Activated CD8-positive, alpha-beta memory T cell treated with anti-CD3 and anti-CD28 coated beads, Interleukin-2, amount 50 U/mL, for 4 hours (primary cell): ENCODE results near the gene VPS4B.

ENCODE experiments used
- DNase-seq: peaks from one replicate; pipeline ENCODE4 v3.0.0-alpha.2; 2020

Gene VPS4B

DNA sequence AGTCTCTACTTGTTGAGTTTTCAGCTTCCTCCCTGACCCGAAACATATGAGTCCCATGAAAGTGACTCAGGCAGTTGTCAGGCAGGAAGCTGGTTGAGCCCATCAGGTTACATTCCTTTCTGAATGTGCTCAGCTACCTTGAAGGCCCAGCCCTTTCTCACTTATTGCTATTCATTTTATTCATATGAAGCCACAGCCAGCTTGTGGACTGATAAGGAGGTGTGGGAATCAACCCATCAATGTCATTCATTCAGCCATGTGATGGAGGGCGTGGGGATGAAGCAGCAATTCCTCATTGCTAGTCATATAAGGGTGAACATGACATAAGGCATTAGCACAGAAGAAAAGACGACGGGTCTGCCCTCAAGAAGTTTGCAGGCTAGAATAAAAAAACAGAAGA lies 5.3 kb upstream of the VPS4B start:
- DNase-seq: no peak

GRCh38 chr18:63422864-63423304 lies 608 bp upstream of the VPS4B start:
- no peak for DNase-seq

DNA sequence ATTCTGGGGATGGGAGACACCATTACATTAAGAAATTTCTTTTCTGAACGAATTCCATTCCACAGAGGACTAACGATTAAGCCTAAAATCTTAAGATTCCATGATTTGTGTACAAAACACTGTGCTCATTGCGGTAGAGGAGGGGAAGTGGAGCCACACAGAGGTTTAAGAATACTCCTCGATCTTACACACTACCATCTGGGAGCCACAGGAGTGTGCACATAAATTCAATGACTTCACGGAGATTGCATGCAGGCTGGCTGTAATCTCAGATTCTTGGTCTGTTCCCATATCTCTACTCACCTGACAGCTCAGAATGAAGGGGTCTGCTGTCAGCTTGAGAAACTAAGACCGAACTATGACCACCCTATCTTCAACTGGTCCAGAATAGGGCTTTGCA lies 762 bp downstream of the VPS4B start:
- DNase-seq: no peak

DNA sequence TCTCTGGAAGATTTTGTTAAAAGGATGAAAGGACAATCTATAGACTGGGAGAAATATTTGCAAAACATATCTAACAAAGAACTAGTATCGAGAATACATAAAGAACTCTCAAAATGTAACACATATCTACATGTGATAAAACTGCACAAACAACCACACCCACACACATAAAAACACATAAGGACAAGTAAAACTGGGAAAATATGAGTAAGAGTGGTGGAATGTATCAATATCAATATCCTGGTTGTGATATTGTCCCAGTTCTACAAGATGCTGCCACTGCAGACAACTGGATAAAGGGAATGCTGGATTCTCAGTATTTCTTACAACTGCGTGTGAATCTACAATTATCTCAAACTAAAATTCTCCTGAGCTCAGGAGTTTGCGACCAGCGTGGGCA lies 9.3 kb downstream of the VPS4B start:
- DNase-seq: no peak

GRCh38 chr18:63410792-63411191 lies 11.5 kb downstream of the VPS4B start:
- no peak for DNase-seq

DNA sequence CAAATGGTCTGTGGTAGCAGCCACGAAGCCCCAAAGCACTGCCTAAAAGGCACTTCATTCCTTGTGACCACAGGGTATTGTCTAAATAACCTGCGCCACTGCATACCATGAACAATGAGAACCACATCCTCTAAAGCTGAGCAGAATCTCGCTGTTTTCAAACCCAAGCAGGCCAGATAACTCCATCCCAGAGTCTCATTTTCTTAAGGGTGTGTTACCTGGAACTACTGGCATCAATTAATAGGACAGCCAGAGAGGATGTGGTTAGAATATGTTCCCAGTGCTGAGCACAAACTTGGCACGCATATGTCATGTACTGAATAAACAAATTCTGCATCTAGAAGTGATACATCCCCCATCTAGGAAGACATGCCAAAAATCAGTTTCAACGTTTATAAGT lies 13.0 kb downstream of the VPS4B start:
- DNase-seq: no peak

GRCh38 chr18:63407734-63408133 lies 14.5 kb downstream of the VPS4B start:
- DNase-seq: no peak

GRCh38 chr18:63405986-63406385 lies 16.3 kb downstream of the VPS4B start:
- DNase-seq: no peak

DNA sequence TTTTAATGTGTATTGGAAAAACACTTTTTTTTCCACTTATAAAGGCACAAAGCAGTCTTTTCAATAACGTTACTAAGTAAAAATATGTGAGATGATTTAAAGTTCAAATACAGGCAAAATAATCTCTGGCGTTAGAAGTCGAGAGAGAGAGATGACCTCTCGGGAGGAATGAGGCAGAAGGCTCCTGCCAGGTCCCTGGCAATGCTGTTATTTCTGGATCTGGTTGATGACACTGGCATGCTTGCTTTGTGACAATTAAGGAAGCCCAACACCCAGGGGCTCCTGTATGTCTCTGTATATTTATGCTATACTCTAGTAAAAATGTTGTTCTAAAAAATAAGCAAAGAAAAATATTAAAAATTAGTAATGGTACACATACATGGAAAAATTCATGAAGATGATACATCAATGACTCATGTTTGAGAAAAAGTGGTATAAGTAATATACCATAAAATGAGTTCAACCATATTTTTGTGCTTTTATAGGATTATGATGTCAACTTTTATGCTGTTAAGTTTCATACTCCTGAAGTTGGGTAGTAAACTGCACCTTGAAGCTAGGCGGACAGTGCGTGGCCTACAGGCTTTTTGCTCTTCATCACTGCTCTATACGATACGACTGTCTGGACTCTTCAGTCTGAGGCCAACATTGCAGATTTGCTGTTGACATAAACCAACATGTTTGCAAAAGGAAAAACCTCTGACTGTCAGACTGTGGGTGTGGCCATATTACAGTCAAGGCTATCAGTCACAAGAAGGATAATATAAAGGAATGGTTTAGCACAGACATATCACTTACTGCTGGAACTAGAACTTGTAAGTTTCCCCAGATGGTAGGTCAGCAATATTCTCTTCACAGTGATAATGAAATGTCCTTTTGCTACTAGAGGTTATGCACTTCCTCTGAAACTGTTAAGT lies 19.8 kb downstream of the VPS4B start:
- no peak for DNase-seq

- no peak for DNase-seq
These were observed 23.0 kb downstream of the VPS4B start for GRCh38 chr18:63399300-63399699.

DNA sequence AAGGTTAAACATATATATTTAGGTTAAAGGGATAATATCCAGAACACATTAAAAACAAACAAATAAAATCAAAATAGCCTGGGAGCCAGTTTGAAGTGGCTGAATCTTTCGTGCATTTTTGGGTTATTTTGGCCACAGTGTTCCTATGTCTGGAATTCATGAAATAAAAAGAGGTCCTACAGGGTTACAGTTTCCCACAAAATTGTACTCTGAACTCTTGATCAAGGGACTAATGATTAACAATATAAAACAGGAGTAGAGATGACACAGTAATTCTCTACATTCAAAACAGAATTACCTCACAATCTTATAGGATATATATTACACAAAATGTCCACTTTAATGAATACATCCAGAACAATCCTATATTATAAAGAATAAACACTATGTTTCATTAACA lies 24.9 kb downstream of the VPS4B start:
- DNase-seq: no peak

DNA sequence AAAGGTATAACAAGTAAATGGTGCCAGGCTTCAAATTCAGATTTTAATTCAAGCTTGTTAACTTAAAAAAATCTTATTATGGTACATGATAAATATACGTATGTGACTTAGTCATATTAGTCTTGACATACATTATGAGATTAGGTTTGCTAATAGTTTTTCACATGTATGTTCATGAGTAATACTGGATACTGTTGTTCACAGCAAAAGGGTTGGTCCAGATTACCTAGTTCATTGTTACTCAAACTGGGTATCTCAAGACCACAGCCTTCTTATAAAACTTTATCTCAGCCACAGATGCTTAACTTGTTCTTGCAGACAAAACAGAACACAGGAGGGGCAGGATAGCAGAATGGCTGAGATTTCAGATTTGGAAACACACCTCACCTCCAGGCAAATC lies 26.8 kb downstream of the VPS4B start:
- no peak for DNase-seq

GRCh38 chr18:63394954-63395353 lies 27.3 kb downstream of the VPS4B start:
- DNase-seq: no peak

DNA sequence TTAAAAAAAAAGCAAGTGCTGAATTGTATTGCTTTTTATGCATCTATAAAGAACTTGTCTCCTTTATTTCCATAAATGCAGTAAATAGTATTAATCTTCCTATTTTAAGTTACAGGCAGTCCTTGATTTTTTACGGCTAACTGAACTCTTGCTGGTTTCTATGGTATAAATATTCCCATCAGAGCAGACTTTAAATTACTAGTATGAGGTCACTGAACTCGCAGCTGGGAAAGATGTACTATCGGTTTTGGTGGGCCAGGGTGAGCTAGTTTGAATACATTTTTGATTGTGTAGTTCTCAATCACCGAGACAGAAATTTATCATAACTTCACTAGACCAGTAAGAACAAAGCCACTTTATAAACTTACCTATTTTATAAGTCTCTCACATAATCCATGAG lies 34.4 kb downstream of the VPS4B start:
- no peak for DNase-seq

GRCh38 chr18:63382843-63383242 lies 39.4 kb downstream of the VPS4B start:
- no peak for DNase-seq

- DNase-seq: no peak
These were observed 42.7 kb downstream of the VPS4B start for GRCh38 chr18:63379639-63379962.

DNA sequence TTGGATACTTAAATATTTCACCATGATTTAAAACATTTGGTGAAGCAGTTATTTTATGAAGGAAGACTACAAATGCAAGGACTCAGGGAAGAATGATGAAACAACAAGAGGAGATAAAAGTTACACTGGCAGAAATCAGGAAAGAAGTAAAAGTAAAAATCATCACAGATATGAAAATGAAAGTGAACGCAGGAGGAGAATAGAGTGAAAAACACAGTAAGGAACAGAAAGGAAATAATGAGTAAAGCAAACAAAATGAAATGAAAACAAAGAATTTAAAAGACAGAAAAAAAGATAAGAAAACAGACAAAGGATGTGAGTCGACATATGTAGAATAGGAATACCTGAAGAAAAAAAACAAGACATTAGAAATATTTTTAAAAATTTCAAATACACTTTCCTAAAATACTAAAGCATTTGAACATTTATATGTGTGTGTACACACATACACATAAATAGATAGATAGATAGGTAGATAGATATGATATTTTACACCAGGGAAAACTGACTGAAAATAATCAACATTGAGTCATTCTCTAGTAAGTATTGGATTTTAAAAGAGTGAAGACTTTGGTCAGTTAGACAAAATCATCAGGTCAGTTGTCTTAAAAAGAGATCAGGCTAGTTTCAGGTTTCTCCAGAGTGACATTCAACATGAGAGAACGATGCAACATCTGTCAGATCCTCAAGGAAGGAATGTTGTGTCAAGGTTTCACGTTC lies 43.2 kb downstream of the VPS4B start:
- no peak for DNase-seq

GRCh38 chr18:63377275-63377980 lies 44.8 kb downstream of the VPS4B start:
- DNase-seq: no peak

DNA sequence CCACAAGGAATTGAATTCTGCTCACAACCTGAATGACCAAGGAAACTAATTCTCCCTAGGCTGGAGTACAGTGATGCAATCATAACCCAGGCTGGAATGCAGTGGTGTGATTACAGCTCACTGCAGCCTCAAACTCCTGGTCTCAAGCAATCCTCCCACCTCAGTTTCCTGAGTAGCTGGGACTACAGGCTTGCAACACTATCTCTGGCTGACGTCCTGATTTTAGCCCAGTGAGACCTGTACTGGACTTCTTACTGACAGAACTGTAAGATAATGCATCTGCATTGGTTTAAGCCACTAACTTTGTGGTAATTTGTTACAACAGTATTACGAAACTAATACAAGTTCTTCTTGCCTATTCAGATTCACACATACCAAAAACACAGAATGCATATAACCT lies 45.7 kb downstream of the VPS4B start:
- DNase-seq: no peak

DNA sequence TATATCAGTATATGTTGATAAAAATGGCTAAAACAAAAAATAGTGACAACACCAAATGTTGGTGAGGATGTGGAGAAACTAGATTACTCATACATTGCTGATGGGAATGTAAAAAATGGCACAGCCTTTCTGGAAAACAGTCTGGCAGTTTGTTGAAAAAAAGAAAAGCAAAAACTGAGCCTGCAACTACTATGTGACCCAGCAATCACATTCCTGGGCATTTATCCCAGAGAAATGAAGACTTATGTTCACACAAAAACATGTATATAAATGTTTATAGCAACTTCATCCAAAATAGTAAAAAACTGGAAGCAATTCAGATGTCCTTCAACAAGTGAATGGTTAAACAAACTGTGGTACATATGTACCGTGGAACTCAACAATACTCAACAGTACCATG lies 47.7 kb downstream of the VPS4B start:
- DNase-seq: no peak

GRCh38 chr18:63373161-63373560 lies 49.1 kb downstream of the VPS4B start:
- DNase-seq: no peak

GRCh38 chr18:63368611-63369010 lies 53.7 kb downstream of the VPS4B start:
- no peak for DNase-seq

GRCh38 chr18:63367053-63367953 lies 55.0 kb downstream of the VPS4B start, which contains the start of gene KDSR:
Gene KDSR, minus strand, starts transcription at chr18:63367206. Its CDS starts 88 bp downstream, at chr18:63367118.
- peak; percentile 81 for DNase-seq
